Panc1 (cell line): Measurements from ENCODE around the gene TGM4. TPM values are rescaled to one million over a fixed set of nuclear protein-coding genes. Genes with fewer than 3 reads are reported as not detected.

Experiments used
- ATAC-seq: fragments of 200-7000 bp; cut with Tn5 transposase; 2 replicates; pipeline ENCODE4 v1.9.1; 2020; ENCODE audit warnings: mild to moderate bottlenecking, moderate library complexity
- BruUV-seq: library from RNA; stranded (reverse); fragments of 400-500 nt; replicated peaks from 2 replicates; lab custom pipeline; 2021; lab: Mats Ljungman, UMichigan
- CTCF ChIA-PET: fragments of 300-600 bp; sonication (Branson Sonifier 250); formaldehyde crosslinking; loops from one replicate; lab custom pipeline; 2022; ENCODE audit warnings: antibody characterized with exemption; lab: Charles Lee
- POLR2A ChIA-PET: fragments of 300-600 bp; sonication (Branson Sonifier 250); formaldehyde crosslinking; loops from one replicate; lab custom pipeline; 2022; ENCODE audit warnings: antibody characterized with exemption; lab: Charles Lee
- DNase-seq: peaks from one replicate; pipeline ENCODE4 v3.0.0-alpha.2; 2010; ENCODE audit warnings: low read depth, low spot score
- H3K27ac ChIP-seq: 2 replicates; pipeline ENCODE4 v1.5.1; 2011; ENCODE audit warnings: mild to moderate bottlenecking, low read length, inconsistent platforms
- H3K27me3 ChIP-seq: fragments of 200-500 bp; sonication (Bioruptor generic); 2 replicates; pipeline ENCODE4 v1.6.0; 2014; ENCODE audit warnings: low read length, inconsistent platforms; ENCODE audit not compliant: control insufficient read depth, insufficient read depth
- H3K36me3 ChIP-seq: fragments of 200-500 bp; sonication (Bioruptor generic); 2 replicates; pipeline ENCODE4 v1.5.1; 2014; ENCODE audit warnings: inconsistent platforms, mild to moderate bottlenecking, low read length, moderate library complexity; ENCODE audit not compliant: control insufficient read depth, insufficient read depth
- H3K4me1 ChIP-seq: 2 replicates; pipeline ENCODE4 v1.5.1; 2011; ENCODE audit warnings: inconsistent platforms, mild to moderate bottlenecking, low read length, moderate library complexity; ENCODE audit not compliant: control insufficient read depth, insufficient read depth
- H3K4me3 ChIP-seq, 2 experiments: 2 replicates each; pipeline ENCODE4 v1.5.1; 2011 to 2012; ENCODE audit warnings: low read depth in 2 of 2, low read length in 2 of 2, mild to moderate bottlenecking in 2 of 2, inconsistent platforms in 1 of 2, moderate library complexity in 1 of 2
- H3K9me3 ChIP-seq: fragments of 200-500 bp; sonication (Bioruptor generic); 2 replicates; pipeline ENCODE4 v1.5.1; 2014; ENCODE audit warnings: low read depth, mild to moderate bottlenecking, inconsistent platforms, low read length, moderate library complexity; ENCODE audit not compliant: control insufficient read depth, insufficient read depth
- CTCF ChIP-seq: fragments of 450-650 bp; IDR thresholded peaks from 2 replicates; pipeline ENCODE4 v1.5.1; 2017; ENCODE audit warnings: mild to moderate bottlenecking
- POLR2AphosphoS5 ChIP-seq: IDR thresholded peaks from 2 replicates; pipeline ENCODE4 v1.6.1; 2012; ENCODE audit warnings: mild to moderate bottlenecking, low read depth, low read length, moderate library complexity
- REST ChIP-seq, 2 experiments: IDR thresholded peaks; 2 replicates each; pipeline ENCODE4 v1.6.1; 2011 to 2012; ENCODE audit warnings: low read depth in 2 of 2, control low read depth in 1 of 2, low read length in 1 of 2, mild to moderate bottlenecking in 1 of 2, moderate library complexity in 1 of 2; ENCODE audit not compliant: insufficient read depth in 1 of 2
- SIN3A ChIP-seq: IDR thresholded peaks from 2 replicates; pipeline ENCODE4 v1.6.1; 2012; ENCODE audit warnings: low read depth, mild to moderate bottlenecking, low read length, moderate library complexity, borderline replicate concordance; ENCODE audit not compliant: insufficient read depth
- TCF7L2 ChIP-seq: IDR thresholded peaks from 2 replicates; pipeline ENCODE4 v1.6.1; 2011; ENCODE audit warnings: mild to moderate bottlenecking, low read depth, low read length, inconsistent platforms
- in situ Hi-C: cut with HindIII; loops from 2 replicates; pipeline ENCODE4 v1.10.0; 2016; ENCODE audit warnings: low sequenced_read_pairs, low pct_unique_long_range_greater_than_20kb
- intact Hi-C: fragments of 100-400 bp; cut with micrococcal nuclease; formaldehyde crosslinking; loops from one replicate; pipeline ENCODE4 v1.10.0; 2022; ENCODE audit not compliant: unreplicated experiment
- total RNA-seq: library from RNA; stranded (reverse); gene quantifications from one replicate; pipeline ENCODE4 v1.2.1, GENCODE V29; 2021; ENCODE audit not compliant: unreplicated experiment

The TGM4 gene
- total RNA-seq, 1 experiment from 2014 or later: 0.46 TPM

GRCh38 chr3:44932986-44933944 lies 58.9 kb downstream of the TGM4 start:
- intact Hi-C loops: no loop called here
- H3K9me3 ChIP-seq: no peaks in the 10 kb centered on the region
- H3K4me3 ChIP-seq: no peak overlapping the region
- no peak for DNase-seq
- in situ Hi-C loops: no loop called here
- H3K27ac ChIP-seq: no peak overlapping the region
- no peak for ATAC-seq
- ChIA-PET POLR2A (no interaction called here), CTCF (no interaction called here)
- H3K4me1 ChIP-seq: no peaks in the 10 kb centered on the region
- no peaks in the 10 kb centered on the region for H3K36me3 ChIP-seq
- no peaks in the 10 kb centered on the region for H3K27me3 ChIP-seq
- TF ChIP-seq CTCF: no peak
- BruUV-seq: no TSS peak

- H3K36me3 ChIP-seq: no peaks in the 10 kb centered on the region
- no peaks in the 10 kb centered on the region for H3K27me3 ChIP-seq
- TF ChIP-seq SIN3A (no peak), TCF7L2 (no peak), REST (IDR thresholded peaks at IDR 0.05; ENCODE audit: insufficient read depth in 1 of 2, low read depth in 2 of 2, low read length in 1 of 2) (no peak), POLR2AphosphoS5 (no peak), CTCF (no peak)
- H3K4me3 ChIP-seq: no peak overlapping the region
- DNase-seq: no peak
- ATAC-seq: no peak
- no TSS peak for BruUV-seq
- intact Hi-C loops (no loop called here), in situ Hi-C loops (no loop called here)
- ChIA-PET CTCF (no interaction called here), POLR2A (no interaction called here)
- no peak overlapping the region for H3K27ac ChIP-seq
- no peaks in the 10 kb centered on the region for H3K9me3 ChIP-seq
- no peaks in the 10 kb centered on the region for H3K4me1 ChIP-seq
Observed at GRCh38 chr3:44939581-44940036, 65.2 kb downstream of the TGM4 start.
